ENCODE measurements around the gene XYLT1.

GRCh38 chr16:17309510-17309909, 161.2 kb downstream of the XYLT1 start:
- TF ChIP-seq CTCF (conservative IDR thresholded peaks at IDR 0.05; ENCODE audit: low read depth, low read length): no peak
- TF ChIP-seq EZH2 (IDR thresholded peaks at IDR 0.05; ENCODE audit: low read length, unreplicated experiment): no peak
